ENCODE data around the gene WDR33.

DNA sequence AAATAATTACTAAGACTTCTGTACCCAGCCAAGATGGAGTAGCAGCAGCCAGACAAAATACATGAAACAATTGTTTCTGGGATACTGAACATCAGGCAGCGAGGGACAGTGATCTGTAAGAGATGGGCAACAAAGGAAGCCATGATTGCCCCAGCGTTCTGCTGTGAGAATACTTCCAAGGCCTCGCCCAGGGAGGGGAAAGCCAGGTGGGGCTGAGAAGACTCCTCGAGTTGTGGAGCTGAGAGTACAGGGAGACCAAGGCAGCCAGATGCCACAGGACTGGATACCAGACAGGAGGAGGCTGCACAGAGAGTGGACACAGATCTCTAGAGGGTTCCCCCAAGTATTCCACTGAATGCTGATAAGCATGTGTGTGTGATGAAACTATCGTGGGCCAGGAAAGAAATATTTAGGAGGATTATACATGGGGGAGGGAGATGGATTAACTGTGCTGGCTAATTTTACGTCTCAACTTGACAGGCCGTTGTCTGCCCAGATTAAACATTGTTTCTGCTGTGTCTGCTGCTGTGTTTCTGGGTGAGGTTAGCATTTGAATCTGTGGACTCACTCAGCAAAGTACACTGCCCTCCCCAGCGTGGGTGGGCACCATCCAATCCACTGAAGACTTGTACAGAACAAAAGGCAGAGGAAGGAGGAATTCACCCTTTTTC lies 125.4 kb downstream of the WDR33 start:
- TF ChIP-seq TAF1 (IDR thresholded peaks at IDR 0.05; ENCODE audit: low read depth) (no peak), RAD21 (IDR thresholded peaks at IDR 0.05; ENCODE audit: low read depth) (no peak), FOXM1 (IDR thresholded peaks at IDR 0.05; ENCODE audit: borderline replicate concordance, low read depth) (no peak), REST (IDR thresholded peaks at IDR 0.05; ENCODE audit: low read depth) (no peak), NFIC (IDR thresholded peaks at IDR 0.05) (no peak), TCF12 (IDR thresholded peaks at IDR 0.05; ENCODE audit: low read depth) (no peak), YY1 (IDR thresholded peaks at IDR 0.05; ENCODE audit: low read depth) (no peak), EP300 (IDR thresholded peaks at IDR 0.05; ENCODE audit: borderline replicate concordance) (no peak), CREB1 (IDR thresholded peaks at IDR 0.05; ENCODE audit: low read depth) (no peak), ZBTB7A (IDR thresholded peaks at IDR 0.05; ENCODE audit: low read depth) (no peak), EGR1 (IDR thresholded peaks at IDR 0.05) (no peak)

All from Ishikawa (cell line).